Bronchial epithelial cell (primary cell): ENCODE results near the gene CADM1. TPM values are rescaled to one million over a fixed set of nuclear protein-coding genes. Genes with fewer than 3 reads are reported as not detected.

Experiments used
- DNase-seq: peaks from one replicate; pipeline ENCODE4 v3.0.0-alpha.2; 2010; ENCODE audit warnings: low read depth
- FAIRE-seq: peaks from 2 replicates; lab custom pipeline; 2011; peaks lifted over from hg19 to GRCh38; lab: Jason Lieb, UNC
- H3K27me3 ChIP-seq: 2 replicates; pipeline ENCODE4 v1.5.1; 2011; ENCODE audit warnings: low read length; ENCODE audit not compliant: control insufficient read depth, insufficient read depth
- H3K36me3 ChIP-seq: 2 replicates; pipeline ENCODE4 v1.5.1; 2011; ENCODE audit warnings: low read length; ENCODE audit not compliant: control insufficient read depth, insufficient read depth
- H3K4me3 ChIP-seq: 2 replicates; pipeline ENCODE4 v1.5.1; 2011; ENCODE audit warnings: mild to moderate bottlenecking, low read depth, low read length, control low read depth
- total RNA-seq: library from RNA; depleted of rRNA; stranded (reverse); fragments of >200 nt; gene quantifications from 2 replicates; pipeline ENCODE4 v1.2.1, GENCODE V29; 2014
- TF ChIP-seq, protein P1 (sequence below): IDR thresholded peaks from 2 replicates; pipeline ENCODE4 v1.5.1; 2011; ENCODE audit warnings: mild to moderate bottlenecking, moderate library complexity, low read length, control low read depth, inconsistent platforms; ENCODE audit not compliant: insufficient read depth, severe bottlenecking

CADM1 gene
- total RNA-seq, 1 donor from 2014 or later, result 1.6 TPM

GRCh38 chr11:115182282-115182955 lies 321.8 kb downstream of the CADM1 start:
- TF ChIP-seq, protein P1, sequence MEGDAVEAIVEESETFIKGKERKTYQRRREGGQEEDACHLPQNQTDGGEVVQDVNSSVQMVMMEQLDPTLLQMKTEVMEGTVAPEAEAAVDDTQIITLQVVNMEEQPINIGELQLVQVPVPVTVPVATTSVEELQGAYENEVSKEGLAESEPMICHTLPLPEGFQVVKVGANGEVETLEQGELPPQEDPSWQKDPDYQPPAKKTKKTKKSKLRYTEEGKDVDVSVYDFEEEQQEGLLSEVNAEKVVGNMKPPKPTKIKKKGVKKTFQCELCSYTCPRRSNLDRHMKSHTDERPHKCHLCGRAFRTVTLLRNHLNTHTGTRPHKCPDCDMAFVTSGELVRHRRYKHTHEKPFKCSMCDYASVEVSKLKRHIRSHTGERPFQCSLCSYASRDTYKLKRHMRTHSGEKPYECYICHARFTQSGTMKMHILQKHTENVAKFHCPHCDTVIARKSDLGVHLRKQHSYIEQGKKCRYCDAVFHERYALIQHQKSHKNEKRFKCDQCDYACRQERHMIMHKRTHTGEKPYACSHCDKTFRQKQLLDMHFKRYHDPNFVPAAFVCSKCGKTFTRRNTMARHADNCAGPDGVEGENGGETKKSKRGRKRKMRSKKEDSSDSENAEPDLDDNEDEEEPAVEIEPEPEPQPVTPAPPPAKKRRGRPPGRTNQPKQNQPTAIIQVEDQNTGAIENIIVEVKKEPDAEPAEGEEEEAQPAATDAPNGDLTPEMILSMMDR, result no peak
- Histone ChIP-seq H3K36me3 (no peaks in the 10 kb centered on the region), H3K27me3 (no peaks in the 10 kb centered on the region), H3K4me3 (no peak overlapping the region)
- DNase-seq (no peak), FAIRE-seq (peak; percentile 13)

- no peak overlapping the region for H3K4me3 ChIP-seq
- FAIRE-seq (no peak), DNase-seq (no peak)
- H3K27me3 ChIP-seq, result no peaks in the 10 kb centered on the region
- no peaks in the 10 kb centered on the region for H3K36me3 ChIP-seq
- TF ChIP-seq, protein P1, result no peak
These were observed 322.7 kb downstream of the CADM1 start for GRCh38 chr11:115181538-115181937.

- TF ChIP-seq, protein P1, result no peak
- no peak overlapping the region for H3K4me3 ChIP-seq
- no peaks in the 10 kb centered on the region for H3K27me3 ChIP-seq
- H3K36me3 ChIP-seq, result no peaks in the 10 kb centered on the region
- no peak for FAIRE-seq
- no peak for DNase-seq
These were observed 323.9 kb downstream of the CADM1 start for GRCh38 chr11:115180272-115180671.

DNA sequence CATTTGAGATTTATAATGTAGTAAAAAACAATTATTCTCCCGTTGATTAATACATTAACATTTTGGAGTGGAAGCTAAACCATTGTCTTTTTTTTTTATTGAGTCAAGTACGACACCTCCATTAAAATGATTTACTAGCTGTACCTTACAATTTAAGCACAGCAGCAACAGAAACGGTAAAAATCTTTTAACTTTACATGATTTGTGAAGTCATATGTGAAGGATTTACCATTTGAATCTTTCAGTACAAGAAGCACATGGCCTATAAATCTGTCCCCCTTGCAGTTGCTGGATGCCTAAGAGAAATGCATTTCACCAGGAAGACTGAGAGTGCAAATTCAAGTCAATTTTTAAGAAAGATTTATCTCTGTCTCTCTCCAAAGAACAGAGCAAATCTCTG lies 324.6 kb downstream of the CADM1 start:
- Histone ChIP-seq H3K36me3 (no peaks in the 10 kb centered on the region), H3K27me3 (no peaks in the 10 kb centered on the region), H3K4me3 (no peak overlapping the region)
- no peak for FAIRE-seq
- no peak for DNase-seq
- TF ChIP-seq, protein P1, result no peak

GRCh38 chr11:115178705-115179104 lies 325.5 kb downstream of the CADM1 start:
- H3K36me3 ChIP-seq, result no peaks in the 10 kb centered on the region
- no peak for DNase-seq
- H3K27me3 ChIP-seq, result no peaks in the 10 kb centered on the region
- TF ChIP-seq, protein P1, result no peak
- no peak overlapping the region for H3K4me3 ChIP-seq
- no peak for FAIRE-seq

GRCh38 chr11:115173136-115173535 lies 331.1 kb downstream of the CADM1 start:
- no peak overlapping the region for H3K4me3 ChIP-seq
- FAIRE-seq (no peak), DNase-seq (no peak)
- no peaks in the 10 kb centered on the region for H3K36me3 ChIP-seq
- no peaks in the 10 kb centered on the region for H3K27me3 ChIP-seq
- TF ChIP-seq, protein P1, result no peak
